HepG2 (cell line): Measurements from ENCODE around the gene RAB43. TPM values are rescaled to one million over a fixed set of nuclear protein-coding genes. Genes with fewer than 3 reads are reported as not detected.

Experiments used
- ATAC-seq: fragments of 200-7000 bp; cut with Tn5 transposase; 3 replicates; pipeline ENCODE4 v1.9.1; 2020; ENCODE audit warnings: mild to moderate bottlenecking, moderate library complexity
- BruUV-seq: library from RNA; stranded (reverse); fragments of 400-500 nt; replicated peaks from 2 replicates; lab custom pipeline; 2021; lab: Mats Ljungman, UMichigan
- CTCF ChIA-PET: fragments of 300-600 bp; formaldehyde crosslinking; extraction: SDS; loops from one replicate; lab custom pipeline; 2021; ENCODE audit warnings: low total read pairs, inconsistent platforms, low intra/inter-chr PET ratio; lab: Yijun Ruan, JAX
- POLR2A ChIA-PET: fragments of 350-600 bp; sonication (Branson Sonifier 250); formaldehyde crosslinking; loops from one replicate; lab custom pipeline; 2020; ENCODE audit warnings: antibody characterized with exemption, inconsistent platforms; lab: Yijun Ruan, JAX
- DNase-seq: peaks from one replicate; pipeline ENCODE4 v3.0.0-alpha.2; 2015; ENCODE audit warnings: low spot score
- FAIRE-seq: peaks from 3 replicates; lab custom pipeline; 2011; peaks lifted over from hg19 to GRCh38; lab: Jason Lieb, UNC
- H2AFZ ChIP-seq: one replicate; pipeline ENCODE4 v1.6.1; 2011; ENCODE audit warnings: low read length, inconsistent platforms
- H3K27ac ChIP-seq: fragments of 300-600 bp; 3 replicates; pipeline ENCODE4 v1.8.0; 2011; ENCODE audit warnings: mixed run types, mild to moderate bottlenecking, mixed read lengths, low read length, inconsistent platforms; ENCODE audit not compliant: insufficient read depth; ENCODE audit errors: extremely low read length
- H3K27me3 ChIP-seq, 2 experiments: fragments of 200-600 bp in 1 of 2; 2 replicates in 1 of 2; 3 replicates in 1 of 2; pipeline versions ENCODE4 v1.6.0 to v1.8.0; 2011; ENCODE audit warnings: low read length in 2 of 2, mild to moderate bottlenecking in 2 of 2, moderate library complexity in 2 of 2, inconsistent platforms in 1 of 2; ENCODE audit not compliant: insufficient read depth in 2 of 2, control insufficient read depth in 1 of 2
- H3K36me3 ChIP-seq, 2 experiments: fragments of 200-600 bp in 1 of 2; replicated peaks in 1 of 2; 2 replicates in 1 of 2; 3 replicates in 1 of 2; pipeline versions ENCODE4 v1.5.1 to v1.8.0; 2011; ENCODE audit warnings: low read length in 2 of 2, inconsistent platforms in 1 of 2; ENCODE audit not compliant: insufficient read depth in 2 of 2, control insufficient read depth in 1 of 2
- H3K4me1 ChIP-seq: 2 replicates; pipeline ENCODE4 v1.5.1; 2012; ENCODE audit warnings: low read length, inconsistent platforms; ENCODE audit not compliant: insufficient read depth
- H3K4me2 ChIP-seq: 2 replicates; pipeline ENCODE4 v1.6.0; 2011; ENCODE audit warnings: low read depth, low read length, inconsistent platforms
- H3K4me3 ChIP-seq, 3 experiments: fragments of 200-600 bp in 1 of 3; sonication (generic), shearing (Covaris generic) in 1 of 3; replicated peaks in 1 of 3; 2 replicates each; pipeline ENCODE4 v1.5.1; 2011 to 2016; ENCODE audit warnings: low read length in 3 of 3, inconsistent platforms in 2 of 3, low read depth in 2 of 3, mild to moderate bottlenecking in 2 of 3, control low read depth in 1 of 3, mixed read lengths in 1 of 3; ENCODE audit not compliant: insufficient read depth in 1 of 3
- H3K79me2 ChIP-seq: one replicate; pipeline ENCODE4 v1.6.1; 2011; ENCODE audit warnings: low read length, inconsistent platforms; ENCODE audit not compliant: insufficient read depth
- H3K9ac ChIP-seq: 2 replicates; pipeline ENCODE4 v1.6.0; 2011; ENCODE audit warnings: mild to moderate bottlenecking, low read depth, low read length, inconsistent platforms; ENCODE audit not compliant: insufficient read depth
- H3K9me3 ChIP-seq: 2 replicates; pipeline ENCODE4 v1.5.1; 2012; ENCODE audit warnings: mild to moderate bottlenecking, low read length
- H4K20me1 ChIP-seq: 2 replicates; pipeline ENCODE4 v1.6.0; 2011; ENCODE audit warnings: inconsistent platforms, mild to moderate bottlenecking, low read length, moderate library complexity; ENCODE audit not compliant: insufficient read depth
- MTA3 ChIP-seq: sonication (generic); formaldehyde crosslinking; IDR thresholded peaks from 2 replicates; pipeline ENCODE4 v1.4.0; 2020; ENCODE audit warnings: missing genetic modification reagents
- PTBP1 ChIP-seq: fragments of 200-400 bp; formaldehyde crosslinking; IDR thresholded peaks from 2 replicates; pipeline ENCODE4 v1.6.1; 2018; ENCODE audit warnings: low read length, low read depth; ENCODE audit not compliant: poor library complexity, severe bottlenecking
- ZNF235 ChIP-seq: sonication (generic); formaldehyde crosslinking; IDR thresholded peaks from 2 replicates; pipeline ENCODE4 v1.8.1; 2023; ENCODE audit warnings: mild to moderate bottlenecking, missing genetic modification reagents, borderline replicate concordance
- WGBS: methylation state at CpG from one replicate; pipeline ENCODE4 v1.1.6; 2017; ENCODE audit warnings: low lambda C conversion rate; 5-methylcytosine and 5-hydroxymethylcytosine counted together
- in situ Hi-C: cut with HindIII; loops from 2 replicates; pipeline ENCODE4 v1.10.0; 2017; ENCODE audit warnings: low pct_unique_long_range_greater_than_20kb; ENCODE audit not compliant: extremely low pct_ligation_motif_present
- intact Hi-C: fragments of 100-400 bp; cut with micrococcal nuclease; formaldehyde crosslinking; loops from one replicate; pipeline ENCODE4 v1.10.0; 2022; ENCODE audit not compliant: unreplicated experiment
- polyA plus RNA-seq, 8 experiments: library from polyadenylated mRNA; depleted of rRNA in 3 of 8; stranded (reverse) in 7 of 8; unstranded in 1 of 8; fragments of >200 nt; fragmentation: Illumina TruSeq in 4 of 8; extraction: Trizol in 4 of 8; gene quantifications; 2 replicates each; pipeline versions ENCODE4 v1.2.1 to v1.2.3, GENCODE V29; 2011 to 2016; ENCODE audit warnings: low read depth in 4 of 8, missing spikeins in 1 of 8, mixed read lengths in 1 of 8; ENCODE audit not compliant: insufficient read depth in 1 of 8
- total RNA-seq, 5 experiments: library from RNA; depleted of rRNA; stranded (reverse); fragments of >200 nt; fragmentation: Illumina TruSeq; extraction: Trizol; gene quantifications; 2 replicates each; pipeline ENCODE4 v1.2.3, GENCODE V29; 2016; ENCODE audit warnings: low read depth in 1 of 5
- TF ChIP-seq, protein P1 (sequence below): sonication (generic); formaldehyde crosslinking; IDR thresholded peaks from 2 replicates; pipeline ENCODE4 v1.4.0; 2020; ENCODE audit warnings: mild to moderate bottlenecking, missing genetic modification reagents
- TF ChIP-seq, protein P2 (sequence below): sonication (generic); formaldehyde crosslinking; IDR thresholded peaks from 2 replicates; pipeline ENCODE4 v1.8.1; 2022; ENCODE audit warnings: low read depth, mild to moderate bottlenecking, missing genetic modification reagents

RAB43 gene
- total and polyA plus RNA-seq, 2 of the 13 experiments (the other 11 are each of a cell fraction or from before 2014, with no cell fraction given), result 11.8 to 18.4 TPM

- FAIRE-seq, result no peak
- ChIA-PET POLR2A (no interaction called here), CTCF (no interaction called here)
- TF ChIP-seq, protein P1, sequence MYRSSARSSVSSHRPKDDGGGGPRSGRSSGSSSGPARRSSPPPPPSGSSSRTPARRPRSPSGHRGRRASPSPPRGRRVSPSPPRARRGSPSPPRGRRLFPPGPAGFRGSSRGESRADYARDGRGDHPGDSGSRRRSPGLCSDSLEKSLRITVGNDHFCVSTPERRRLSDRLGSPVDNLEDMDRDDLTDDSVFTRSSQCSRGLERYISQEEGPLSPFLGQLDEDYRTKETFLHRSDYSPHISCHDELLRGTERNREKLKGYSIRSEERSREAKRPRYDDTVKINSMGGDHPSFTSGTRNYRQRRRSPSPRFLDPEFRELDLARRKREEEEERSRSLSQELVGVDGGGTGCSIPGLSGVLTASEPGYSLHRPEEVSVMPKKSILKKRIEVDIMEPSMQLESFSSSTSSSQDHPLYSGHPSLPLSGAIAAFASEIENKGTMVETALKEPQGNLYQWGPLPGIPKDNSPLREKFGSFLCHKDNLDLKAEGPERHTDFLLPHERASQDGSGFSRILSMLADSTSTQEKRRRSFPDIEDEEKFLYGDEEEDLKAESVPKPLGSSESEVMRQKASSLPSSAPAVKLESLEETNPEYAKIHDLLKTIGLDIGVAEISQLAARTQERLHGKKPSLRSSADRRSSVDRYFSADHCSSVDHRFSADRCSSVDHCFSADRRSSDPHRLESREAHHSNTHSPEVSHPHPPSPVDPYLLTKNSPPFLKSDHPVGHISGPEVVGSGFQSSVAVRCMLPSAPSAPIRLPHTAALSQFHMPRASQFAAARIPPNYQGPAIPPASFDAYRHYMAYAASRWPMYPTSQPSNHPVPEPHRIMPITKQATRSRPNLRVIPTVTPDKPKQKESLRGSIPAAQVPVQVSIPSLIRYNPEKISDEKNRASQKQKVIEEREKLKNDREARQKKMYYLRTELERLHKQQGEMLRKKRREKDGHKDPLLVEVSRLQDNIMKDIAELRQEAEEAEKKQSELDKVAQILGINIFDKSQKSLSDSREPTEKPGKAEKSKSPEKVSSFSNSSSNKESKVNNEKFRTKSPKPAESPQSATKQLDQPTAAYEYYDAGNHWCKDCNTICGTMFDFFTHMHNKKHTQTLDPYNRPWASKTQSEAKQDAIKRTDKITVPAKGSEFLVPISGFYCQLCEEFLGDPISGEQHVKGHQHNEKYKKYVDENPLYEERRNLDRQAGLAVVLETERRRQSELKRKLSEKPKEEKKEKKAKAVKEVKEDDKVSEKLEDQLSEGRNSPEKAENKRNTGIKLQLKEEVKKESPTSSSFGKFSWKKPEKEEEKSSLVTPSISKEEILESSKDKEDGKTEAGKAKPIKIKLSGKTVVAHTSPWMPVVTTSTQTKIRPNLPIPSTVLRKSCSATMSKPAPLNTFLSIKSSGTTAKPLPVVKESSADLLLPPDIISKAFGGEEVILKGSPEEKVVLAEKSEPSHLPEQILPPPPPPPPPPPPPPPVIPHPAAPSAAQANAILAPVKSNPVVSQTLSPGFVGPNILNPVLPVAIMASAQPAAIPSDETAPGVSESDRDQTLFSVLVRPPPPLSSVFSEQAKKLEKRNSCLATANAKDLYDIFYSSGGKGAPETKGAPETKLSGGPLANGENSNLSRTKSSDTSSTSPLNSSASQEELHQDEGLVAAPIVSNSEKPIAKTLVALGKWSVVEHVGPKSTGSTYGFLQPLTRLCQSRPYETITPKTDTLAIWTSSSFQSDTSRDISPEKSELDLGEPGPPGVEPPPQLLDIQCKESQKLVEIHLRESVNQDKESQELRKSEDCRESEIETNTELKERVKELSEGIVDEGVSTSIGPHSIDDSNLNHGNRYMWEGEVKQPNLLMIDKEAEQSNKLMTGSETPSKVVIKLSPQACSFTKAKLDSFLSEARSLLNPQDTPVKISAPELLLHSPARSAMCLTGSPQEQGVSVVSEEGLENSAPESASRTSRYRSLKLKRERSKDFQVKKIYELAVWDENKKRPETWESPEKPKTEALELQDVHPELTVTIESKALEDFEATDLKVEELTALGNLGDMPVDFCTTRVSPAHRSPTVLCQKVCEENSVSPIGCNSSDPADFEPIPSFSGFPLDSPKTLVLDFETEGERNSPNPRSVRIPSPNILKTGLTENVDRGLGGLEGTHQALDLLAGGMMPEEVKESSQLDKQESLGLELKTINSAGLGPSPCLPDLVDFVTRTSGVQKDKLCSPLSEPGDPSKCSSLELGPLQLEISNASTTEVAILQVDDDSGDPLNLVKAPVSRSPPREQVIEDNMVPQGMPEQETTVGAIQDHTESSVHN (CRISPR knock-in tag), result no peak
- TF ChIP-seq PTBP1 (no peak), ZNF235 (CRISPR knock-in tag) (no peak), MTA3 (CRISPR knock-in tag) (no peak)
- TF ChIP-seq, protein P2, sequence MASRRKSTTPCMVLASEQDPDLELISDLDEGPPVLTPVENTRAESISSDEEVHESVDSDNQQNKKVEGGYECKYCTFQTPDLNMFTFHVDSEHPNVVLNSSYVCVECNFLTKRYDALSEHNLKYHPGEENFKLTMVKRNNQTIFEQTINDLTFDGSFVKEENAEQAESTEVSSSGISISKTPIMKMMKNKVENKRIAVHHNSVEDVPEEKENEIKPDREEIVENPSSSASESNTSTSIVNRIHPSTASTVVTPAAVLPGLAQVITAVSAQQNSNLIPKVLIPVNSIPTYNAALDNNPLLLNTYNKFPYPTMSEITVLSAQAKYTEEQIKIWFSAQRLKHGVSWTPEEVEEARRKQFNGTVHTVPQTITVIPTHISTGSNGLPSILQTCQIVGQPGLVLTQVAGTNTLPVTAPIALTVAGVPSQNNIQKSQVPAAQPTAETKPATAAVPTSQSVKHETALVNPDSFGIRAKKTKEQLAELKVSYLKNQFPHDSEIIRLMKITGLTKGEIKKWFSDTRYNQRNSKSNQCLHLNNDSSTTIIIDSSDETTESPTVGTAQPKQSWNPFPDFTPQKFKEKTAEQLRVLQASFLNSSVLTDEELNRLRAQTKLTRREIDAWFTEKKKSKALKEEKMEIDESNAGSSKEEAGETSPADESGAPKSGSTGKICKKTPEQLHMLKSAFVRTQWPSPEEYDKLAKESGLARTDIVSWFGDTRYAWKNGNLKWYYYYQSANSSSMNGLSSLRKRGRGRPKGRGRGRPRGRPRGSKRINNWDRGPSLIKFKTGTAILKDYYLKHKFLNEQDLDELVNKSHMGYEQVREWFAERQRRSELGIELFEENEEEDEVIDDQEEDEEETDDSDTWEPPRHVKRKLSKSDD, result no peak
- DNase-seq, result no peak
- Histone ChIP-seq H4K20me1 (no peaks in the 10 kb centered on the region), H3K4me3 (no peak overlapping the region), H2AFZ (no peak overlapping the region), H3K9me3 (no peaks in the 10 kb centered on the region), H3K9ac (no peak overlapping the region), H3K4me2 (no peak overlapping the region), H3K36me3 (no peaks in the 10 kb centered on the region), H3K4me1 (0 out of 2 replicates have a peak, but pooled peaks cover 7% of the 10 kb centered on the region), H3K27ac (no peak overlapping the region), H3K27me3 (peaks cover 1 to 40% of the 10 kb centered on the region in 2 experiments; a peak in 3 of 5 replicates), H3K79me2 (no peaks in the 10 kb centered on the region)
- BruUV-seq, result no TSS peak
- ATAC-seq, result no peak
- intact Hi-C loops (no loop called here), in situ Hi-C loops (no loop called here)
- 19% methylated on average over 10 of the region's 10 CpGs for WGBS
Observed at GRCh38 chr3:129063091-129063640, 58.4 kb downstream of the RAB43 start.
